Measurements from ENCODE around the gene TAOK3.

GRCh38 chr12:118344829-118345228, 27.9 kb downstream of the TAOK3 start:
- TF ChIP-seq CTCF (IDR thresholded peaks at IDR 0.05; ENCODE audit: insufficient read depth, low read depth, low read length) (no peak), EZH2 (IDR thresholded peaks at IDR 0.05; ENCODE audit: insufficient read depth, low read length) (no peak)

Measured in astrocyte (in vitro differentiated cells and primary cell).